C4-2B (cell line): ENCODE results near the gene EVC.

Source experiments
- CTCF ChIP-seq: fragments of 450-650 bp; conservative IDR thresholded peaks from 2 replicates; pipeline ENCODE4 v1.5.1; 2017; ENCODE audit warnings: mild to moderate bottlenecking
- ZFX ChIP-seq: fragments of 450-650 bp; IDR thresholded peaks from 2 replicates; pipeline ENCODE4 v1.6.1; 2017

GRCh38 chr4:5756271-5756670, 45.3 kb downstream of the EVC start:
- no peak for TF ChIP-seq CTCF
- TF ChIP-seq ZFX, result no peak
